ENCODE results near the gene PCDH9. TPM values are rescaled to one million over a fixed set of nuclear protein-coding genes. Genes with fewer than 3 reads are reported as not detected.

The PCDH9 gene
- polyA plus RNA-seq, 3 donors: 0.03 TPM; not detected in 1

DNA sequence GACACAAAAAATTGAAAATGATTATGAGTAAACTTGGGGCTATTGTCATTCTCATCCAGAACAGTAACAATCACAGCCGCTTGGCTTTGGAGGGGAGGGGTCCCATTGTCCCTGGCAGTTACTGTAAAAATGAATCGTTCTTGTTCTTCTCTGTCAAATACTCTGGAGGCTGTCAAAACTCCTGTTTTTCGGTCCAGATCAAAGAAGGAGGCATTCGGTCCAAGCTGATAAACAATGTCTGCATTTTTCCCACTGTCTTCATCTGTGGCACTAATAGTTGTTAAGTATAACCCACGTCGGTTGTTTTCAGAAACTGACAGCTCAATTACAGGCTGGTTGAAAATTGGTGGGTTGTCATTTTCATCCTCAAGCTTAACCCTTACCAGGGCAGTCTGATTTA is 3.4 kb downstream of the PCDH9 start:
- H3K27ac ChIP-seq (ENCODE audit: low read depth in 1 of 2, low read length in 2 of 2): no peak overlapping the region
- intact Hi-C loops (cut with micrococcal nuclease): no loop called here
- peaks cover 14 to 19% (median 16%) of the 10 kb centered on the region in 3 donors for H3K27me3 Mint-ChIP-seq (ENCODE audit: low read depth in 3 of 3)
- TF ChIP-seq, protein P1, sequence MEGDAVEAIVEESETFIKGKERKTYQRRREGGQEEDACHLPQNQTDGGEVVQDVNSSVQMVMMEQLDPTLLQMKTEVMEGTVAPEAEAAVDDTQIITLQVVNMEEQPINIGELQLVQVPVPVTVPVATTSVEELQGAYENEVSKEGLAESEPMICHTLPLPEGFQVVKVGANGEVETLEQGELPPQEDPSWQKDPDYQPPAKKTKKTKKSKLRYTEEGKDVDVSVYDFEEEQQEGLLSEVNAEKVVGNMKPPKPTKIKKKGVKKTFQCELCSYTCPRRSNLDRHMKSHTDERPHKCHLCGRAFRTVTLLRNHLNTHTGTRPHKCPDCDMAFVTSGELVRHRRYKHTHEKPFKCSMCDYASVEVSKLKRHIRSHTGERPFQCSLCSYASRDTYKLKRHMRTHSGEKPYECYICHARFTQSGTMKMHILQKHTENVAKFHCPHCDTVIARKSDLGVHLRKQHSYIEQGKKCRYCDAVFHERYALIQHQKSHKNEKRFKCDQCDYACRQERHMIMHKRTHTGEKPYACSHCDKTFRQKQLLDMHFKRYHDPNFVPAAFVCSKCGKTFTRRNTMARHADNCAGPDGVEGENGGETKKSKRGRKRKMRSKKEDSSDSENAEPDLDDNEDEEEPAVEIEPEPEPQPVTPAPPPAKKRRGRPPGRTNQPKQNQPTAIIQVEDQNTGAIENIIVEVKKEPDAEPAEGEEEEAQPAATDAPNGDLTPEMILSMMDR (IDR thresholded peaks at IDR 0.05): no peak
- H3K27ac Mint-ChIP-seq: no peak overlapping the region
- H3K4me1 Mint-ChIP-seq: peaks cover 16% of the 10 kb centered on the region
- no peaks in the 10 kb centered on the region for H3K79me2 ChIP-seq (ENCODE audit: insufficient read depth, low read length)
- H3K4me1 ChIP-seq (ENCODE audit: control insufficient read depth in 1 of 2, insufficient read depth in 2 of 2, low read length in 2 of 2): peaks cover 16 to 25% of the 10 kb centered on the region in 2 donors
- no peaks in the 10 kb centered on the region for H4K20me1 ChIP-seq (ENCODE audit: insufficient read depth, low read length)
- no peak overlapping the region for H2AFZ ChIP-seq (ENCODE audit: insufficient read depth, low read depth, low read length, poor library complexity, severe bottlenecking)
- DNase-seq: no peak
- H3K9me3 ChIP-seq (replicated peaks in 1 of 2; ENCODE audit: control insufficient read depth in 1 of 2, insufficient read depth in 1 of 2, low read length in 2 of 2): no peaks in the 10 kb centered on the region
- no peak overlapping the region for H3K4me2 ChIP-seq (replicated peaks; ENCODE audit: extremely low read depth, low read length, poor library complexity, severe bottlenecking)
- peak overlapping the region in 1 of 2 donors; percentile 19 for H3K4me3 Mint-ChIP-seq
- H3K36me3 ChIP-seq (replicated peaks in 1 of 2; ENCODE audit: control insufficient read depth in 1 of 2, insufficient read depth in 2 of 2, low read length in 2 of 2): no peaks in the 10 kb centered on the region
- WGBS (ENCODE audit: insufficient coverage): no CpG with 5 or more reads among the region's 6 CpGs
- no peaks in the 10 kb centered on the region for H3K36me3 Mint-ChIP-seq
- H3K27me3 ChIP-seq (ENCODE audit: control insufficient read depth in 2 of 2, insufficient read depth in 2 of 2, low read length in 2 of 2): peaks cover 41 to 42% of the 10 kb centered on the region in 2 donors
- no peak overlapping the region for H3K4me3 ChIP-seq (replicated peaks in 1 of 3; ENCODE audit: low read depth in 2 of 3, low read length in 3 of 3)
- no peak overlapping the region for H3K9ac ChIP-seq (ENCODE audit: insufficient read depth, low read length, poor library complexity, severe bottlenecking)
- H3K9me3 Mint-ChIP-seq: peaks cover 0 to 3% (median 0%) of the 10 kb centered on the region in 7 donors

DNA sequence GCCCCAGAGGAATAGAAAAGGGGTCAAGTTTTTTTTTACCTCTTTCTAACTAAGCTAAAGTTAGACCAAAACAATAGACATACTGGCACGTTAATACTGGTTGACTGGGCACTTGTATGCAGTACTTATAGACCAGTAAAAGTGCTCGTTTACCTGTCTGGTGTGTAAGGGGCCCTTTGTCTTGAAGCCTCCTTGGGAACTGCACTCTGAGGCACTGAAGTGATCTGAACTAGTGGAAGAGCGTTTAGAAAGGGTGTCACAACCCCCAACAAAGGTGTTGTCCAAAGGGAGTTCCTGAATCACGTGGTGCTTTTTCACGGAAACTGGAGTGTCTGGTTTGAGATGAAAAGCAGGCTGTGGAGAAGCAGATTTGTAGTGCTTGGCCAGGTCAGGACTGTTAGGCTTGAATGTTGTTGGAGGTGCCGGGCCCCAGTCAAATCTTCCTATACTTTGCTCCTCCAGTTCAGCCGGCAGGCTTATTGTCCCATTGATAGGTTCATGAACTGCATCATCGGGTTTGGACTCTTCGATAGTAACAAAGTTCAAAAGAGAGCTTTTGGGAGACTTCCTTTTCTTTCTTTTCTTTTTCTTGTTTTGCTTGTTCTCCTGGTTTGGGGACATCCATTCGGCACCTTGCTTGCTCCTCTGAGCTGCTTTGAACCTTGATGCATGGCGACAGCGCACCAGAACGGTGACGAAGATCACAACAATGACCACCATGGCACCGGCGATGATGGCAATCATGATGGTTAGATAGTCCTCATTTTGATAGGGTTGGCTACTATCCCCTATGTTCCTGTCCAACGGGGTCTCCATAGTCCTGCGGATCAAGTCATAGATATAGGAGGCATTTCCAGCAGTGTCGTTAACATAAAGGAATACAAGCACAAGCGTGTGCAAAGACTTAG is 4.6 kb downstream of the PCDH9 start:
- Histone ChIP-seq H3K9ac (ENCODE audit: insufficient read depth, low read length, poor library complexity, severe bottlenecking) (no peak overlapping the region), H3K4me2 (replicated peaks; ENCODE audit: extremely low read depth, low read length, poor library complexity, severe bottlenecking) (no peak overlapping the region), H3K9me3 (replicated peaks in 1 of 2; ENCODE audit: control insufficient read depth in 1 of 2, insufficient read depth in 1 of 2, low read length in 2 of 2) (no peaks in the 10 kb centered on the region), H3K79me2 (ENCODE audit: insufficient read depth, low read length) (no peaks in the 10 kb centered on the region), H4K20me1 (ENCODE audit: insufficient read depth, low read length) (no peaks in the 10 kb centered on the region), H2AFZ (ENCODE audit: insufficient read depth, low read depth, low read length, poor library complexity, severe bottlenecking) (no peak overlapping the region), H3K27me3 (ENCODE audit: control insufficient read depth in 2 of 2, insufficient read depth in 2 of 2, low read length in 2 of 2) (peaks cover 30 to 33% of the 10 kb centered on the region in 2 donors), H3K27ac (ENCODE audit: low read depth in 1 of 2, low read length in 2 of 2) (no peak overlapping the region), H3K36me3 (replicated peaks in 1 of 2; ENCODE audit: control insufficient read depth in 1 of 2, insufficient read depth in 2 of 2, low read length in 2 of 2) (no peaks in the 10 kb centered on the region), H3K4me1 (ENCODE audit: control insufficient read depth in 1 of 2, insufficient read depth in 2 of 2, low read length in 2 of 2) (peaks cover 11 to 13% of the 10 kb centered on the region in 2 donors), H3K4me3 (replicated peaks in 1 of 3; ENCODE audit: low read depth in 2 of 3, low read length in 3 of 3) (no peak overlapping the region)
- intact Hi-C loops (cut with micrococcal nuclease): no loop called here
- no peaks in the 10 kb centered on the region for H3K36me3 Mint-ChIP-seq
- peaks cover 3 to 9% (median 5%) of the 10 kb centered on the region in 3 donors for H3K27me3 Mint-ChIP-seq (ENCODE audit: low read depth in 3 of 3)
- peaks cover 7% of the 10 kb centered on the region for H3K4me1 Mint-ChIP-seq
- H3K27ac Mint-ChIP-seq: no peak overlapping the region
- no peak overlapping the region for H3K4me3 Mint-ChIP-seq
- DNase-seq: no peak
- no peaks in the 10 kb centered on the region for H3K9me3 Mint-ChIP-seq
- TF ChIP-seq, protein P1 (IDR thresholded peaks at IDR 0.05): no peak
- WGBS (ENCODE audit: insufficient coverage): 87% methylated on average over 10 of the region's 20 CpGs
